A673 (cell line): Measurements from ENCODE around the gene ZBTB38. TPM values are rescaled to one million over a fixed set of nuclear protein-coding genes. Genes with fewer than 3 reads are reported as not detected.

ENCODE experiments used
- BruUV-seq: library from RNA; stranded (reverse); fragments of 400-500 nt; replicated peaks from 2 replicates; lab custom pipeline; 2021; lab: Mats Ljungman, UMichigan
- CTCF ChIA-PET: fragments of 300-600 bp; sonication (Branson Sonifier 250); formaldehyde crosslinking; loops from one replicate; lab custom pipeline; 2022; ENCODE audit warnings: antibody characterized with exemption; lab: Charles Lee
- POLR2A ChIA-PET: fragments of 300-600 bp; sonication (Branson Sonifier 250); formaldehyde crosslinking; loops from one replicate; lab custom pipeline; 2022; ENCODE audit warnings: antibody characterized with exemption; ENCODE audit not compliant: low non-redundant PET; lab: Charles Lee
- DNase-seq: peaks from one replicate; pipeline ENCODE4 v3.0.0-alpha.2; 2015; ENCODE audit warnings: low spot score
- H3K27ac ChIP-seq: fragments of 200-600 bp; sonication (generic); 2 replicates; pipeline ENCODE4 v1.5.1; 2016; ENCODE audit warnings: mixed run types, low read depth, mild to moderate bottlenecking, mixed read lengths, antibody characterized with exemption, low read length; ENCODE audit not compliant: poor library complexity, severe bottlenecking
- H3K27me3 ChIP-seq: fragments of 200-600 bp; sonication (generic); replicated peaks from 2 replicates; pipeline ENCODE4 v1.6.1; 2017; ENCODE audit warnings: mixed run types, low read depth, mild to moderate bottlenecking, mixed read lengths, antibody characterized with exemption, low read length; ENCODE audit not compliant: insufficient read depth, poor library complexity
- H3K36me3 ChIP-seq: fragments of 200-600 bp; sonication (generic); 2 replicates; pipeline ENCODE4 v1.6.1; 2016; ENCODE audit warnings: mixed run types, mild to moderate bottlenecking, mixed read lengths, antibody characterized with exemption, low read length; ENCODE audit not compliant: insufficient read depth, poor library complexity, severe bottlenecking
- H3K4me1 ChIP-seq: fragments of 200-600 bp; sonication (generic); 2 replicates; pipeline ENCODE4 v1.6.1; 2017; ENCODE audit warnings: mixed run types, mild to moderate bottlenecking, mixed read lengths, antibody characterized with exemption, low read length; ENCODE audit not compliant: insufficient read depth, poor library complexity, severe bottlenecking
- H3K4me3 ChIP-seq: fragments of 200-600 bp; sonication (generic); 2 replicates; pipeline ENCODE4 v1.5.1; 2016; ENCODE audit warnings: low read depth, mixed run types, mild to moderate bottlenecking, mixed read lengths, low read length; ENCODE audit not compliant: poor library complexity, severe bottlenecking
- H3K9me3 ChIP-seq: fragments of 200-600 bp; sonication (generic); 2 replicates; pipeline ENCODE4 v1.6.1; 2016; ENCODE audit warnings: mixed run types, low read depth, mild to moderate bottlenecking, mixed read lengths, antibody characterized with exemption, low read length; ENCODE audit not compliant: poor library complexity, severe bottlenecking
- EZH2 ChIP-seq: fragments of 200-600 bp; sonication (generic); IDR thresholded peaks from 2 replicates; pipeline ENCODE4 v1.6.1; 2017; ENCODE audit warnings: borderline replicate concordance, low read depth, mild to moderate bottlenecking, mixed read lengths, antibody characterized with exemption, low read length; ENCODE audit not compliant: poor library complexity, severe bottlenecking
- intact Hi-C: fragments of 100-400 bp; cut with micrococcal nuclease; formaldehyde crosslinking; loops from one replicate; pipeline ENCODE4 v1.10.0; 2022; ENCODE audit not compliant: unreplicated experiment
- total RNA-seq: library from RNA; stranded (reverse); gene quantifications from 2 replicates; pipeline ENCODE4 v1.2.3, GENCODE V29; 2021
- TF ChIP-seq, protein P1 (sequence below): fragments of 300-800, 200-600 bp; sonication (generic); conservative IDR thresholded peaks from 2 replicates; pipeline ENCODE4 v1.5.1; 2017; ENCODE audit warnings: low read depth, mild to moderate bottlenecking, antibody characterized with exemption, low read length, moderate library complexity, mixed read lengths

ZBTB38 gene
- total RNA-seq, 1 experiment from 2014 or later: 23.7 TPM

DNA sequence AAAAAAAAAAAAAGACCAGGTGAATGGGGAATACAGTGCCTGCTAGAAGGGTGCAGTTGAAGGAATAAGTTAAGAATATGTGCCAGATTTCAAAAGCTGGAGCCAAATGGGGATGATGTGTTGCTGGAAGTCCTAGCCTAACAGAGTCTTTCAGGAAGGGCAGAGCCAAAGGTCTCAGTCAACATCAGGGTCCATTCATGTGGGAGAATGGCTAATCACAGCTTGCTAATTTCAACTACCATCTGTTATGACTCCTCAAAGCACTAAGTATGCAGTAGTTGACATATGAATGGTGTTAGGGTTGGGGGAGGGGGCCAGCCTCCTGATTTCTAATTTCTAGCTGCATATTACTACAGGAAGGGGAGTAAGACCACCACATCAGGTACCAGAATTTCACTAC is 4.4 kb downstream of the ZBTB38 start:
- CTCF ChIA-PET: no interaction called here
- H3K36me3 ChIP-seq: no peaks in the 10 kb centered on the region

DNA sequence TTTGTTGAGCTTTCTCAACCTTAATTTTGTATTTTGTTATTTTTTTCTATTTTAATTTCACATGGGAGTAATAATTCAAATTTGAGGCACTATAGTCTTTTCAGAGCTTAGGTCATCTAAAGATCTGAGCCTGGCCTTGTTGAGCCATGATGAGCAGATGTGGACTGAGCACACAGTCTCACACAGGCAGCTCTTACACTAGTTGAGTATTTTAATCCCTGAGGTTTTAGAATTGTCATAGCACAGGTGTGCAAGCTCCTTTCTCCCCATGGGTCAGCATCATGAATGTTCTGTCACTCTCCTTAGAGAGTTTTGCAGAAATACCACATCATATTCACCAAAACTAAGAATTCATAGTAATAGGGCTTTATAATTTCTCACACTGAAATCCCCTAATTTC is 4.9 kb downstream of the ZBTB38 start:
- H3K27me3 ChIP-seq: no peaks in the 10 kb centered on the region
- no peak overlapping the region for H3K4me3 ChIP-seq
- no TSS peak for BruUV-seq
- intact Hi-C loops: no loop called here
- TF ChIP-seq, protein P1, sequence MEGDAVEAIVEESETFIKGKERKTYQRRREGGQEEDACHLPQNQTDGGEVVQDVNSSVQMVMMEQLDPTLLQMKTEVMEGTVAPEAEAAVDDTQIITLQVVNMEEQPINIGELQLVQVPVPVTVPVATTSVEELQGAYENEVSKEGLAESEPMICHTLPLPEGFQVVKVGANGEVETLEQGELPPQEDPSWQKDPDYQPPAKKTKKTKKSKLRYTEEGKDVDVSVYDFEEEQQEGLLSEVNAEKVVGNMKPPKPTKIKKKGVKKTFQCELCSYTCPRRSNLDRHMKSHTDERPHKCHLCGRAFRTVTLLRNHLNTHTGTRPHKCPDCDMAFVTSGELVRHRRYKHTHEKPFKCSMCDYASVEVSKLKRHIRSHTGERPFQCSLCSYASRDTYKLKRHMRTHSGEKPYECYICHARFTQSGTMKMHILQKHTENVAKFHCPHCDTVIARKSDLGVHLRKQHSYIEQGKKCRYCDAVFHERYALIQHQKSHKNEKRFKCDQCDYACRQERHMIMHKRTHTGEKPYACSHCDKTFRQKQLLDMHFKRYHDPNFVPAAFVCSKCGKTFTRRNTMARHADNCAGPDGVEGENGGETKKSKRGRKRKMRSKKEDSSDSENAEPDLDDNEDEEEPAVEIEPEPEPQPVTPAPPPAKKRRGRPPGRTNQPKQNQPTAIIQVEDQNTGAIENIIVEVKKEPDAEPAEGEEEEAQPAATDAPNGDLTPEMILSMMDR: no peak
- TF ChIP-seq EZH2: no peak
- H3K4me1 ChIP-seq: no peaks in the 10 kb centered on the region
- no peaks in the 10 kb centered on the region for H3K36me3 ChIP-seq
- H3K27ac ChIP-seq: no peak overlapping the region
- H3K9me3 ChIP-seq: no peaks in the 10 kb centered on the region
- ChIA-PET CTCF (no interaction called here), POLR2A (no interaction called here)
- DNase-seq: no peak

More for the DNA sequence above, 4.4 kb downstream of the ZBTB38 start:
- DNase-seq: no peak
- no TSS peak for BruUV-seq
- TF ChIP-seq, protein P1: no peak
- Histone ChIP-seq H3K4me1 (no peaks in the 10 kb centered on the region), H3K9me3 (no peaks in the 10 kb centered on the region), H3K4me3 (no peak overlapping the region), H3K27me3 (no peaks in the 10 kb centered on the region), H3K27ac (no peak overlapping the region)
- intact Hi-C loops: no loop called here
- POLR2A ChIA-PET: no interaction called here

DNA sequence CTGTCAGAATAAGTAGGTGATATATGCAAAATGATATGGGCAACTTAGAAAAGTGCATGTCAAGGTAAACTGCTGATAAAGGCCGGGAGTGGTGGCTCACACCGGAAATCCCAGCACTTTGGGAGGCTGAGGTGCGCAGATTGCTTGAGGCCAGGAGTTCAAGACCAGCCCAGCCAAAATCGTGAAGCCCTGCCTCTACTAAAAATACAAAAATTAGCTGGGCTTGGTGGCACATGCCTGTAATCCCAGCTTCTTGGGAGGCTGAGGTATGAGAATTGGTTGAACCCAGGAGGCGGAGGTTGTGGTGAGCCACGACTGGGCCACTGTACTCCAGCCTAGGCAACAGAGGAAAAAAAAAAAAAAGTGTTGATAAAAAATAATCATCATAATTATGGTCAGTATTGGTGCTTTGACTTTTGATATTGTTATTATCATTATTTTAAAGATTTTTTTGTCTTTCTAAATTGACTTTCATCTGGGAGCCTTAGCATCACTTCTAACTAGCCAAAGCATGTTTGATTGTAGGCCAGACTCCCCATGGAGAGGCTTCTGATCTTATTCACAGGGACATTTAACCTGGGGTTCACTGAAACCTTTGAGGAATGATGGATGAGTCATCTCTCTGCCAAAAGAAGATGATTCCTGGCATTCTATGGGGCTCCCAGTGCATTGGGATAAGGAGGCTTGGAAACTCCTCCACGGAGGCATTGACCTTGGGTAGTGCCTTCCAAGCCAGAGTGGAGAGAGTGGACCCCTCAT is 5.6 kb downstream of the ZBTB38 start:
- BruUV-seq: no TSS peak
- POLR2A ChIA-PET: no interaction called here
- H3K27ac ChIP-seq: no peak overlapping the region

More for the DNA sequence above, 5.6 kb downstream of the ZBTB38 start:
- CTCF ChIA-PET: no interaction called here
- intact Hi-C loops: no loop called here
- DNase-seq: no peak
- Histone ChIP-seq H3K4me1 (no peaks in the 10 kb centered on the region), H3K27me3 (no peaks in the 10 kb centered on the region), H3K36me3 (no peaks in the 10 kb centered on the region), H3K4me3 (no peak overlapping the region), H3K9me3 (no peaks in the 10 kb centered on the region)
- no peak for TF ChIP-seq EZH2
- TF ChIP-seq, protein P1: no peak
